Colonic mucosa (tissue), 4 donors: ENCODE data around the gene IL25. TPM values are rescaled to one million over a fixed set of nuclear protein-coding genes. Genes with fewer than 3 reads are reported as not detected.
"Not testable (repeated sequence)": the region's sequence is repeated elsewhere in the genome, so short reads cannot be mapped to it uniquely, and the experiment has no call there.

Experiments used
- DNase-seq: peaks from one replicate; pipeline ENCODE4 v3.0.0-alpha.2; 2020
- H3K27ac ChIP-seq: fragments of 200-600 bp; one replicate; pipeline ENCODE4 v1.8.0; 2021
- H3K27me3 ChIP-seq: fragments of 200-600 bp; one replicate; pipeline ENCODE4 v1.8.0; 2021
- H3K36me3 ChIP-seq: fragments of 200-600 bp; one replicate; pipeline ENCODE4 v1.8.0; 2021
- H3K4me1 ChIP-seq: fragments of 200-600 bp; one replicate; pipeline ENCODE4 v1.8.0; 2021; ENCODE audit warnings: mild to moderate bottlenecking
- H3K4me3 ChIP-seq: fragments of 200-600 bp; one replicate; pipeline ENCODE4 v1.8.0; 2021
- H3K9ac ChIP-seq, 2 donors: one replicate each; pipeline ENCODE4 v1.7.0; 2013; ENCODE audit warnings: control low read depth in 2 of 2, low read depth in 2 of 2, low read length in 2 of 2
- H3K9me3 ChIP-seq: fragments of 200-600 bp; one replicate; pipeline ENCODE4 v1.8.0; 2021
- CTCF ChIP-seq: fragments of 200-600 bp; IDR thresholded peaks from one replicate; pipeline ENCODE4 v1.8.0; 2022; ENCODE audit warnings: antibody characterized with exemption, mild to moderate bottlenecking
- intact Hi-C: fragments of 100-400 bp; cut with DNase I; formaldehyde crosslinking; loops from one replicate; pipeline ENCODE4 v1.14.1; 2022
- total RNA-seq, 2 donors: library from RNA; stranded (reverse); fragmentation: NEBNext Ultra II Directional in 1 of 2; extraction: Animal tissue kit (Norgen Biotek cat#: 25700) in 1 of 2; gene quantifications; one replicate each; pipeline ENCODE4 v1.2.1, GENCODE V29; 2021
- donor health status: healthy.
- donor health status: DM: no; HTN: no; CAD: no.
- donor health status: DM: no; HTN: no; CAD: no.

The IL25 gene
- total RNA-seq, 2 donors from 2014 or later = not detected

DNA sequence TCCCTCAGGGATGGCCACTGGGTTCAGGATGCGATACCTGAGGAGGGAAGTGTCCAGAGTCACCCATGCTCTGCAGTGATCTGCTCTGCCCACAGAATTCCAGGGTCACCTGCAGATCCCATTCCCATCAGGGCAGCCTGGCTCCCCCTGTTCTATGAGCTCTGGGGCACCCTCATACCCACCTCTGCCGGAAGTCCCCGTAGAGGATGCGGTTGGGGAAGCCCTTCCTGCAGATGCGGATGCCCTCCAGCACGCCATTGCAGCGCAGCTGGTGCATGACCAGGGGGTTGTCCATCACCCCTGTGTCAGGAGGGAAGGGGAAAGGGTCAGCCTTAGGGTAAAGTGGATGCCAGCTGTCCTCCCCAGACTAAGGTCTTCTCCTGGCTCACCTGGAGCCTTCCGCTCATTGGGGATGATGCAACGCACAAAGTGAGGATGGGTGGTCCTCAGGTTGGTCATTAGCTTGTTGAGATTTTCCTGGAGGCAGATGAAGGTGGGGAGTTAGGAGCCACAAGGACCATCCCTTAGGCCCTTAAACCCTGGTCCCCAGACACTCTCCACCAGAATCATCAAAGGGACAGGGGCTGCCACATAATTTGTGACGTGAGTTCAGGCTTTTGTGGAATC, 24.3 kb downstream of the IL25 start:
- Histone ChIP-seq H3K9me3 (no peaks in the 10 kb centered on the region), H3K36me3 (no peaks in the 10 kb centered on the region), H3K27ac (no peak overlapping the region), H3K9ac (no peak overlapping the region), H3K27me3 (no peaks in the 10 kb centered on the region), H3K4me1 (no peaks in the 10 kb centered on the region), H3K4me3 (no peak overlapping the region)
- no peak for TF ChIP-seq CTCF
- no peak for DNase-seq
- intact Hi-C loops = no loop called here

GRCh38 chr14:23398348-23398747, 25.7 kb downstream of the IL25 start:
- TF ChIP-seq CTCF = no peak
- Histone ChIP-seq H3K4me3 (no peak overlapping the region), H3K27me3 (no peaks in the 10 kb centered on the region), H3K4me1 (no peaks in the 10 kb centered on the region), H3K9me3 (no peaks in the 10 kb centered on the region), H3K27ac (no peak overlapping the region), H3K36me3 (no peaks in the 10 kb centered on the region), H3K9ac (no peak overlapping the region)
- DNase-seq = no peak
- intact Hi-C loops = no loop called here

DNA sequence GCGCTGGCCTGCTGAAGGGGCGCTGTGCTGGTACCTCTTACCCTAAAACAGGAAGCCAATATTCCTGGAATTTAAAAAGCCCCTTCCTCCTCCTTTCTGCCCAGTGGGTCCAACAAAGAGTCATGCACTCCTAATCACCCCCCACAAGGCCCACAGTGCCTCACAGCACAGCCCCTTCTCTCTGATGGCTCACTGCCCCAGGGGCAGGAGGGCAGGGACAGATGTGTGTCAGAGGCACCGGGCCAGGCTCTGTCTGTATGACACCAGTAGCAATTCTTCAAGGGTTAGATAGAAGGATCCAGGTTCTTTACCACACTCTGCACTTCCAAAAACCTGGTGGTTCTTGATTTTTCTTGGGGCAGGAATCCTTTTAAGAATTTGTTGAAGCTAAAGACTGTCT, 26.5 kb downstream of the IL25 start:
- TF ChIP-seq CTCF = no peak
- no peaks in the 10 kb centered on the region for H3K36me3 ChIP-seq
- no peaks in the 10 kb centered on the region for H3K27me3 ChIP-seq

DNA sequence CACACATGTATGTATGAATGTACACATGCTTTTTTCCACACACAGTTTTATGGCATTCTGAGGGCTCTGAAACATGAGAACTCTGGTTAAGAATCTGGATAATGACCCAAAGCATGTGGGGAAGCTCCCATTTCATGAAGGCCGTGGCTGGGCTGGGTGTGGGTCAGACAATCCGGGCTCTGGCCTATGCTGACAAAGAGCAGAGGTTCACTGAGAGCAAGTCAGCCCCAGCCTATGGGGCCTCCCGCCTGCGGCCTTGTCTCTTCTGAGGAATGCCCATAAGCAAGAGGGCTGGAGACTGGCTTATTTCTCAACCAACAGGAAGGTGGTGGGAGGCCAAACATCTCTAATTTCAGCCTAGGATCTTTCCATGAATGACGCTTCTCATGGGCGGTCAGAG, 27.0 kb downstream of the IL25 start:
- H3K9me3 ChIP-seq = no peaks in the 10 kb centered on the region
- H3K27me3 ChIP-seq = no peaks in the 10 kb centered on the region
- no peak for DNase-seq
- no peak overlapping the region for H3K27ac ChIP-seq
- no peaks in the 10 kb centered on the region for H3K36me3 ChIP-seq
- no peaks in the 10 kb centered on the region for H3K4me1 ChIP-seq
- no peak for TF ChIP-seq CTCF
- no peak overlapping the region for H3K9ac ChIP-seq
- no peak overlapping the region for H3K4me3 ChIP-seq
- intact Hi-C loops = no loop called here

More for the DNA sequence above, 26.5 kb downstream of the IL25 start:
- H3K4me1 ChIP-seq = no peaks in the 10 kb centered on the region
- no peak overlapping the region for H3K27ac ChIP-seq
- DNase-seq = no peak
- intact Hi-C loops = no loop called here
- H3K4me3 ChIP-seq = no peak overlapping the region
- no peak overlapping the region for H3K9ac ChIP-seq
- H3K9me3 ChIP-seq = no peaks in the 10 kb centered on the region

GRCh38 chr14:23400496-23401149, 28.0 kb downstream of the IL25 start:
- H3K27me3 ChIP-seq, H3K36me3 ChIP-seq, DNase-seq, intact Hi-C loops, H3K9ac ChIP-seq, H3K4me1 ChIP-seq, H3K27ac ChIP-seq, H3K9me3 ChIP-seq, H3K4me3 ChIP-seq: not testable (repeated sequence)

DNA sequence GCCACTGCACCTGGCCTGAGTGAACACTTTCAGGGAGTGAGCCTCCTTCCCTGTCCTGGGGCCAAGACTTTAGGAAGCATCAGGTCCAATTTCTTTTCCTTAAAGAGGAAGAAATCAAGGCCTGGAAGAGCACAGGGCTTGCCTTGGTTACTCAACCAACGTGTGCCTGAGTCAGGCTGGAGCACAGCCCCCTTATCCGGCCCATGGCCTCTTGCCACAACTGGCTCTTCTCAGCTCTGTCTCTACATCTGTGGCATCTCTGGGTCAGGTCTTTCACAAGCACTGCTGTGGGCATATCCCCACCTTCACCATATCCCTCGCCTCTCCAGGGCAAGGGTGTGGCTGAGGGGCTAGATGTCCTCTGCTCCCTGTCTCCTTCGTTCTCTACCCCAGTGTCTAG, 28.7 kb downstream of the IL25 start:
- Histone ChIP-seq H3K27ac (no peak overlapping the region), H3K9me3 (no peaks in the 10 kb centered on the region), H3K4me1 (no peaks in the 10 kb centered on the region), H3K9ac (no peak overlapping the region), H3K27me3 (no peaks in the 10 kb centered on the region), H3K36me3 (no peaks in the 10 kb centered on the region), H3K4me3 (no peak overlapping the region)
- DNase-seq = no peak
- intact Hi-C loops = no loop called here
- no peak for TF ChIP-seq CTCF
